HG03039 (cell line): ENCODE results near the gene NEDD4.
"Not testable (repeated sequence)": the region's sequence is repeated elsewhere in the genome, so short reads cannot be mapped to it uniquely, and the experiment has no call there.

Source experiments
- ATAC-seq: cut with Tn5 transposase; IDR thresholded peaks from one replicate; pipeline ENCODE4 v1.9.1; 2021; ENCODE audit warnings: mild to moderate bottlenecking, moderate library complexity; ENCODE audit not compliant: unreplicated experiment

NEDD4 gene

DNA sequence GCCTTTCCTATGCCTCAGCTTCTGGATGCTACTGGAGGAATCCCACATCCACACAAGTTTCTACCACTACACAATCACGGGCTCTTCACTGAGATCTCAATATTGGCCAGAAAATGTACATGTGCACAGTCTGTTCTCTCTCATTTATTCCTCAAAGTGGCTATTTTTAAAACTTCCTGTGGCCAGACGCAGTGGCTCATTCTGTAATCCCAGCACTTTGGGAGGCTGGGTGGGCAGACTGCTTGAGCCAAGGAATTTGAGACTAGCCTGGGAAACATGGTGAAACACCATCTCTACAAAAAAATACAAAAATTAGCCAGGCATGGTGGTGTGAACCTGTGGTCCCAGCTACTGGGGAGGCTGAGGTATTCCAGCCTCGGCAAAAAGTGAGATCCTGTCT lies 159.1 kb downstream of the NEDD4 start:
- ATAC-seq, result no peak

DNA sequence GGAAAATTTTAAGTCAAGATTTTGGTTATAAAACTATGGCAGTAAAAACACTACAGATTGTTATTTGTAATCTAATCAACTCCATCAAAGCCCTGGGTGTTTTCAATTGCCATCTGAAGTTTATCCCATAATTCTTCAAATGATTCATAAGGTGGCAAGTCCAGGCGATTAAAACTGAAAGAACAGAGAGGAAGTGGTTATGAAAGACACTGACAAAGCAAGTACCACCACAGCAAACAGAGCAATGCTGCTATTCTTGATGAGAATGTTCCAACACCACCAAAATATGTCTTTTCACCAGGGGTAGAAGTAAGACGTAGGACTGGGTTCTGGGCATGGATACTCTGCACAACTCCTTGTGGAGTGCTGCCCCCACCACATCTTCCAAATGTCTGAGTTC lies 163.6 kb downstream of the NEDD4 start:
- peak; percentile 55 for ATAC-seq

DNA sequence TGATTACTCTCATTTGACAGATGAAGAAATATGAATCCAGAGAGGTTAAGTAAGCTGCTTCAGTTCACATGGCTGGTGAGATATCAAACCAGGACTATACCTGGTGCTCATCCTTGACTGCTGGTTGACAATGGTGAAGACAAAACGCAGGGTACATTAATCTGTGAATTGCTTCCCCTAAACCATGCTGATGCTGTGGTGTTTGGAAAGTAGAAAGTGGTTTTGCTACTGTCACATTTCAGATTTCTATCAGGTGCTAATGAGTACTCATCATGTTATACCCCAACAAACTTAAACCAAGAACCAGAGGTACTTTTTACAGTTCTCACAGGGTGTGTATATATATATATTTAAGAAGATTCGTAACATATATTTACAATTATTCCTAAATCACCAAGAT lies 165.5 kb downstream of the NEDD4 start:
- ATAC-seq, result no peak

DNA sequence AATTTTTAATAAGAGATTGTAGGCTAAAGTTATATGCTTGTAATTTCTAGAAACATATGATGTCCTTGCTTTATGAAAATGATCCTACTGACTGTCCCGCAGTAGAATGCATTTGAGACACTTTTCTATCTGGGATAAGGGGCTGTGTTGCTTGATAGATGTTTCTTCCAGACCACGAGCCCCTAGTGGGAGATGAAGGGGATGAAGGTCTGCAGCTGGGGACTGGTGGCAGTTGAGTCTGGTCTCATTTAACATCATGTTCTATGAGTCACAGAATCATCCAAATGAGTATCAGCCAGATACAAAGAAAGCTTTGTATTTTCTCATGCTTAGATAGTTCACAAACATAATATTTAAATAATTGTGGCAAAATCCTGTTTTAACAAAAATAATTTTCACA lies 166.2 kb downstream of the NEDD4 start:
- no peak for ATAC-seq

DNA sequence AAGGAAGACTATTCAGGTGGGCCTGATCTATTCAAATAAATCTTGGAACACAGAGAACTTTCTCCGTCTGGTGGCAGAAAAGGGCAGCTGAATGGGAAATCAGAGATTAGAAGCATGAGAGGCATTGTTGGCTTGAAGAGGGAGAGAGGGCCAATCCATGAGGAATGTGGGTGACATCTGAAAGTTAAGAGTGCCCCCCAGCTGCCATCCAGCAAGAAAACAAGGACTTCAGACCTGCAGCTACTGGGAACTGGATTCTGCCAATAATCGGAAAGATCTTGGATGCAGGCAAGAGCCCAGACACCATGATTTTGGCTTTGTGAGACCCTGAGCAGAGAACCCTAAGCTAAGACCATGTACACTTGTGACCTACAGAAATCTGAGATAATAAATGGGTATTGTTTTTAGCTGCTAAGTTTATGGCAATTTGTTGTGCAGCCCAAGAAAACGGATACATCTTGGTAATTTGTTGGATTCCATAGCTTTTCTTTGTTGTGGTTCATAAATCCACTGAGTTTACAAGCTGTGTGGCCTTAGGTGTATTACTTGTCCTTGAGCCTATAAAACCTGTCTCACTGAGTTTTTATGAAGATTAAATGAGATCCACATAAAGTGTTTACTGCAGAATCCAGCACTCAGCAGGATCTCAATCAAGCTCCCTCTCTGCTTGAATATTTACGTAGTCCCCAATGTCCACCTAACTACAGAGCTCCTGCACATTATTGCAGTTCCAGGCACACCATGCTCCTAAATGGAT lies 168.4 kb downstream of the NEDD4 start:
- ATAC-seq, result no peak

DNA sequence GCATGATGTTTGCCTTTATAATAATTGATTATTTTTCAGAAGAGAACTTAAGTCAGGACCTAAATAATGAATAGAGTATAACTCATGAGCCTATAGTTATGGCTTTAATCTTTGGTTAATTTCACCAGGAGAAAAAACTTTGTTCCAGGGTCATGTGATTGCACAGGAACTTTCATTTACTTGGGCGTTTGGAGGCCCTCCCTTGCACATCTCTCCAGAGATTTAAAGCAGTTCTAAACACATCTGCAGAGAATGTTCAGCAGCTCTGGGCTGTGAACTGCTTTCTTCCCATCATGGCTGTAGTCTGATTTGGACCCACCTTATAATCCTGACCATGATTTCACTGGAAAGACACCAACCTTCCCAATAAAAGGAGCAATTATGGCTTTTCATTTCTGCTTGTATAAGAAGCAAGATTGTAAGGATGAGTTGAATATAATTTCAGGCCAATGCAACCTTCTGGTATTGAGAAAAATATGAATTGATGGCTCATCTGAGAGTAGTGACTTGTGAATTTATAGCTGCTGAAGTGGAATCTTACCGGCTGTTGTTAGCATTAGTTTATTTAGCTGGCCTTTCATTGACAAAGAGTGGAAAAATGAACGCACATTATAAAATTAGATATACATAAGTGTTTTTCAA lies 169.6 kb downstream of the NEDD4 start:
- ATAC-seq, result no peak

DNA sequence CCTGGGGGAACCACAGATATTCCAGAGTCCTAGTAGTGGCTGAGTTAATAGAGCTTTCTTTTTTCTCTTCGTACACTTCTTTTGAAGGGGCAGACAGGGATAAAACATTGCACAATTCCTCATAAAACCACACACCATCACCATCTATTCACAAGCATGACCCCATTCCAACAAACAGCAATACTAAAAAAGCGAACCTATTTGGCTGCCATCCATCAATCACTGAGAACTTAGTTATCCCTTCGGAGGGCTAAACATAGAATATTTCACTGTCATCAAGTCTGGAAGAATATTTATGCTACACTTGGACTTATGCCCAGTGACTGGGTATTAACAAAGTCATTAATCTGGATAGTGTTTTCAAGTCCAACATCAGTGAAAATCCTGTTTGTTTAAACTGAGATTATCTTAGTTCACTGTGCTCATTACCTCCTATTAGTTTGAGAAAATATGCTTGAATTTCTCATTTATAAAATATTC lies 170.2 kb downstream of the NEDD4 start:
- no peak for ATAC-seq

DNA sequence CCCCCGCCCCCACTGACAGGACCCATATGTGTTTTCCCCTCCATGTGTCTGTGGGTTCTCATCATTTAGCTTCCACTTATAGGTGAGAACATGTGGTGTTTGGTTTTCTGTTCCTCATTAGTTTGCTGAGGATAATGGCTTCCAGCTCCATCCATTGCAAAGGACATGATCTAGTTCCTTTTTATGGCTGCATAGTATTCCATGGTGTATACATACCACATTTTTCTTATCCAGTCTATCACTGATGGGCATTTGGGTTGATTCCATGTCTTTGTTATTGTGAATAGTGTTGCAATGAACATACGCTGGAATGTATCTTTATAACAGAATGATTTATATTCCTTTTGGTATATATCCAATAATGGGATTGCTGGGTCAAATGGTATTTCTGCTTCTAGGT lies 171.7 kb downstream of the NEDD4 start:
- not testable (repeated sequence) for ATAC-seq

DNA sequence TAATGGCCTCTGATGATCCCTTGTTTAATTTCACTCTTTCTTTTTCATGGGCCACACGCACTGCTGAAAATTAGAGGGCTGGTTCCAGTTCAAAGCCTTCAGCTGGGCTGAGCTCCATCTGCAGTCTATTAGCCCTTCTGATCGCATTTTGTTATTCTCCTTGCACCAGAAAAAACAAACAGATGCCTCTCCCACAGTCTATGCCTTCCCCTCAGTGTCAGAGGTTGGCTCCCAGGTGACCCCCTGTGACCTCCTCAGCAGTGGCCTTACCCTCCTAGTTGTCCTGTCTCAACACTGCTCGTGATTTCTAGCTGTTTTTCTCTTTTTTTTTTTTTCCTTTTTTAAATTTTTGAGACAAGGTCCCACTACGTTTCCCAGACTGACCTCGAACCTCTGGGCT lies 173.4 kb downstream of the NEDD4 start:
- no peak for ATAC-seq

DNA sequence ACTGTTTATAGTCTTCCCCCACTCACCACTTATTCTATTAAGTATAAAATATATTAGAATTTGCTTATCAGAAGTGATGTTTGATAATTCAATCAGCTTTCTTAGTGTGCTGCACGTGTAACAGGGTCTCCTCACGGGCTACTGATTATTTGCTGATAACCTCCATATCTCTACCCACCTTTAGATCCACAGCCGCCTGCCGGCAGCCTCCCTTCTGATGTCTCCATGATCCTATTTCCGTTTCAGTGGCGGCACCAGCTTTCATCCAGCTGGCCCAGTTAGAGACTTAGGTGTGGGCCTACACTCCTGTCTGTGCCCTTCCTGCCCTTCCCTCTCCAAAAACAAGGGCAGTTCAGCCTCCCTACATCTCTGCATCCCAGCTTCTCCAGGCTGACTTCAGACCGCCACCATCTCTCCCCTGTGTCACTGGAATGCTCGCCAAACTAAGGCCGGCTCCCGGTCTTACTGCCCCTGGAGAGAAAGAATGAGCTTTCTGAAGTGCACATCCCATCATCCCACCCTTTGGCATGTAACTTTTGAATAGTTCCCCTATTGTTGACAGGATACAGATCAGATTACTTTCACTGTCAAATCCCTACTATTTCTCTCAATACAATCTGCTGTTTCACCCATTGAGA lies 173.9 kb downstream of the NEDD4 start:
- ATAC-seq, result no peak

DNA sequence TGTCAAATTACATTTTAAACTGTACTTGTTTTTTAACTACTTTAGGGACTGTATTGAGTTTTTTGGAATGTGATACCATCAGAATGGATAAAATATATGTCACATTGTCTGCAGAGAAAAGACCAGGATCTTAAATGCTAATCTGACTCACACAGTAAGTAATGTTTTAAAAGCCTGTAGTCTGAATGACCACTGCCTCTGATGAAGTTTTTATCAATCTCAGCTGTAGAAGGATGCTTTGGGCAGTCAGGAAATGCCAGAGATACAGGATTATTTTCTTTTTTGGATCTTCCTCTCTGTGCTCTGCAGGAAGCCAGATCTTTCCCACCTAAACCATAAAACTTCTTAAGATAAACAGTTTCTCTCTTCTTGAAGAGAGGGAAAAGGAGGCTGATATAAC lies 177.4 kb downstream of the NEDD4 start:
- no peak for ATAC-seq

DNA sequence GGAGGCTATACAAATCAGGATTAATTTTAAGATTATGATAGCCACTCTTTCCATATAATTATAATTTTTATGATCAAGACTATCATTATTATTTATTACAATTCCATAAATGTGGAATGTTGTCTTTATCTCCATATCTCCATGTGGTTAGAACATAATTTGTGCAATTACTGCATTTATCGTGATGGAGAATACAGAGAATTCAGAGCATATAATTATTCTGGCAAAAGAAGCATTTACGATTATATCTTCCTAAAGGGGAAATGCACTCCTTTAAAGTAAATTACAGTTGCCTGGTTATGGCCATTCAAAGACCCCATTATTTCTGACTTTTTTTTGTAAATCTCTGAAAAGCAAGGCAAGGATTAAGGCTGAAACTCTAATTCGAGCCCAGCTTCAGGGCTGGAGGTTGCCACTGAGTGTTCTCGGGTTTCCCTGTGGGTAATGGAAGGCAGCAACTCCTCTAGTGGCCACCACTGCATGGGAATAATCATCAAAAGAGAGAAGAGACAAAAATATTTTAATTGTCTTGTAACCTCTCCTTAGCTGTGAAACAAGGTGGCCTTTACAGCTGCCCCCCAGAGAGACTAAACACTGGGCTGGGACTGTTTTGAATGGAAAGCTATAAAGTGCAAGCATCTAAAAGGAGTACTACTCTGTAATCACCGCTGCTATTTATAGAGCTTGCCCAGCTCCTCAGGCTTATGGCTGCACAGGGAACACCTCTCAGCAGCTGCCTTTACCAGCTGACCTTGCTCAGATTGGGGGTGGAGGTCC lies 190.6 kb downstream of the NEDD4 start:
- no peak for ATAC-seq

DNA sequence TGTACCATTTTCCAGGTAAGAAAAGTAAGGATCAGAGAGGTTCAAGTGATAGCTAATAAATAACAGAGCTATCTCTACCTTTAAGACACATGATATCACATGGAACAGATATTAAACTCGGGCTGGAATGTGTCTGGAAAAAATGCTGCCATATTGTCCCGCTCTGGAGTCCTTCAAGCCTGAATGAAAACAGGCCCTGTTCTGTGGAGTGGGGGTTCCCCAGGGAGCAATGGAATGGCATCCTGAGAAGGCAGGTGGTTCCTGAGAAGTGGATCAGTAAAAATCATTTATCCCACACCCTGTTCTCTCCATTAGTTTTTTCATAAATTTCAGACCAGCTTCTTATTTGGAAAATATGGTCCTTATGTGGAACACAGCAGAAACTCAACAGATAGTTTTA lies 193.2 kb downstream of the NEDD4 start:
- no peak for ATAC-seq

DNA sequence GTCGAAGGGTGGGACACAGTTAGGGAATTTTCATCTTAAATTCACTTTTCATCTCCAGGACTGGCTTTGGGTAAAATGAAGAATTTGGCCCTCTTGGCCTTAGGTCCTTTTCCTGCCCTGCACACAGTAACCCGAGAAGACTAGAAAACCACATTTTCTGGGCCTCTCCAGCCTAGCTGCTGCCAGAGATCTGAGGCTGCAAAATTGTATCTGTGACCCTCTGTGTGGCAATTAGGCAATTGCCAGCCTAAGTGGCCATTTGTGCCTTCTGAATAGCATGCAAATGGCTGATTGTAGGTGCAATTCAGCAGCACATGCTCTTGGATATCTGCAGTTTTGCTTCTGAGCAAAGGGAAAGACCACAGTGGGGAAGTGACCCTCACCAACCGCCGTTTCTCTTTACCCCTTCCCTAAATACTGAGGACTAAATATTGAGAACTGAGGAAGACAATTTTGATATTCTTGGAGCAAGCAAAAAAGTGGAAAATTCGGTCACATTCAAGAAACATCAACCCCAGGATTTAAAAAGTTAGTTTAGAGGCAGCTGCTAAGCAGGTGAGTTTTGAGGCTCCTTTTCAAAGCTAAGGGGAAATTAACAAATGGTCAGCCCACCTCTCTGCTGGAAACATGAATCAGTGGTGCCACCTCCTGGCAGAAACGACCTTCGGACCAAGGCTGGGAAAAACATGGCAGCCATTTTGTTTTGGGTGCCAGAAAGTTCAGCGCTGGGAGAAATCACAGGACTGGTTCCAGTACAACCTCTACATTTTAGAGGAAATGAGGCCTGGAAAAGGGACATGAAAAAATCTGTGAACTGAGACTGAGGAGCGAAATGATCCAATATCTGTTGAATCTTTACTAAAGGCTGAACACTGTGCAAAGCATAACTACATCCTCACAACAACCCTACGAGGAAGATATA lies 193.9 kb downstream of the NEDD4 start:
- ATAC-seq, result no peak

DNA sequence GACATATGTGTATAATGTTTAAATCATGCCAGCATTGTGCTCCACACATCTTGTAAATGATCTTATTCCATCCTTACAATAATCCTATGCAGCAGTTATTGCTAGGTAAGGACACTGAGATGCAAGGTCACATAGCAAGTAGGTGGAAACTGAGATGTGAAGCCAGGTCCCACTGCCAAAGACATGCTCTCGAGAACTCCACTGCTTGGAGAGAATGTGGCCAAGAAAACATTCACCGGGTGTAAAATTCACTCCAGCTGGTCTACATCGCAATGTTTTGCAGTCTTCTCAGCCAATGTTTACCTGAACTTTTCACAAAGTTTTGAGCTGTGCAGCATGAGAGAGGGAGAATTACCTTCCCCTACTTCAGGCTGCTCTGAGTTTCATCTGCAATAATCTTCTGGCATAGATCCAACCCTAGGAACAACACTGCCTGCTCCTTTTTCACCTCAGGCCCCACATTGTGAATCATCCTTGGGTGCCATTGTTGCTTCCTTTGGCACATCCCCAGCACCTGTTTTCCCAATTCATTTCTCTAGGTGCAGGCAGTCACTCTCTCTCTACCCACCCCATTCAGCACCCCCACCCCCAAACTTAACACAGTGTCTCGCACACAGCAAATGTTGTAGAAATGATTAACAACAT lies 197.0 kb downstream of the NEDD4 start:
- ATAC-seq, result no peak

DNA sequence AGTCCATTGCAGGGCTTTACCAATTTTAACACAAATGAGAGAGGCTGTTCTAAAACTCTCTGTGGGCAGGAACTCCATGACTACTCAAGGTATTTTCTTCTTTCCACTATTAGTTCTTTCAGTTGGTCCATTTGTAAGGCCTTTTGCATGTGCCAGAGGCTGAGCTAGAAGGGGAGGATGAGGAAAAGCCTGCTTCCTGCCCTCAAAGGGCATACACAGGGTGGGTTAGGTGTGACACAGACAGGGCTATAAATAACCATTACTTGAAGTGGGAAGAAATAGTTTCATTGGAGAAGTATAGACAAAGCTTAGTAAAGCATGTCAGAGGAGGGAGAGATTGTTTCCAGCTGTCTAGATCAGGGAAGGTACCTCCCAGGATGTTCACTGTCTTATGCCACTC lies 198.4 kb downstream of the NEDD4 start:
- no peak for ATAC-seq

DNA sequence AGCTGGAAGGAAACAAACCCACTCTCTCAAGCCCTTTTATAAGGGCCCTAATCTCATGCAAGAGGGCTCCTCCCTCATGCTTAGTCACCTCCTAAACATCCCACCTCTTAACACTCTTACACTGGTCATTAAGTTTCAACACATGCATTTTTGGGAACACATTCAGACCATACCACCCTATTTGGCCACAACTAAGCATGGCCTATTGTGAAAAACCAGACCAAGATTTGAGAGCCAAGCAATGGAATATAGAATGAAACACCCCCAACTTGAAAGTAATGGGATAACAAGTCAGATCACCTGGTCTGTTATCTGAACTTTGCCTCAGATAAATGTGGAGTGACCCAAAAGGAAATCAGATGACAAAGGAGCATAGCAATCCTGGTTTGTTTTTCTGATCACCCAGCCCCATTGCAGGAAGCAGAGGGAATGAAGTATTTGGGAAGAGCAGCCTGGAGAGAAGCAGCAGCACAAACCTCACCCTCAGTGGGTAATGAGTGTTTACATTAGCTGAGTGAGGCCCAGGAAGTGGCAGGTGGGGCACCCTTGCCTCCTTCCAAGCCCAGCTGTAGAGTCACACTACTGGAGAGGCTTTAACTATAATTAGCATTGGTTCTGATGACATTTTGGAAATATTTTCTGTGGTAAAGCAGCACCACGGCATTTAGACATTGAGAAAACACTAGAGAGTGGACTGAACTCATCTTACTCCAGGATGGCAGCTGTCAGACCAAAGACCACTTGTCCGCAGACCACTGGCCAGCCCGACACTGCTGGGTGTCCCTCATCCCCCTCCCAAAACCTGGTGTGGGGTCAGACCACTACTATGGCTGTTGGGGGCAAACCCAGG lies 201.6 kb downstream of the NEDD4 start:
- no peak for ATAC-seq

DNA sequence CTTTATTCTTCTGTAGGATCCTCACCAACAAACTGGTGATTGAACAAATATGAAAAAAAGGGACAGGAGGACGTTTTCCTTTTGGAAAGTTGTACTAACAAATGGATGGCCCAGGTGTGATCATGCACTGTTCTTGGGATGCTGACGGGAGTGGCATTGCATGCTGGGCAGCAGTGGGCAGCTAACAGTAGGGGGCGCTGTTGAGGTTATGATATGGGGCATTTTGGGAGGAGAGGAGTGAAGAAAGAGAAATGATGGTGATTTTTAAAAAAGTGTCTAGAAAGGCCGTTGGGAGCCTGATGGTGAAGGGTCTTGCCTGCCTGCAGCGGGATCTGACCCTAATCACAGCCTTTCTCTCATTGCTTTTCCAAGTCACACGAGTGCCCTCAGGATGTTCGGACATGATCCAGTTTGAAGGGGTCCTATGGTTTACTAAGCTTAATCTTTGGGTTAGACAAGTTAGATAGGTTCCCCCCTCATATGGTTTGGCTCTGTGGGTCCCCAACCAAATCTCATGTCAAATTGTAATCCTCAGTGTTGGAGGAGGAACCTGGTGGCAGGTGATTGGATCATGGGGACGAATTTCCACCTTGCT lies 204.2 kb downstream of the NEDD4 start:
- no peak for ATAC-seq

DNA sequence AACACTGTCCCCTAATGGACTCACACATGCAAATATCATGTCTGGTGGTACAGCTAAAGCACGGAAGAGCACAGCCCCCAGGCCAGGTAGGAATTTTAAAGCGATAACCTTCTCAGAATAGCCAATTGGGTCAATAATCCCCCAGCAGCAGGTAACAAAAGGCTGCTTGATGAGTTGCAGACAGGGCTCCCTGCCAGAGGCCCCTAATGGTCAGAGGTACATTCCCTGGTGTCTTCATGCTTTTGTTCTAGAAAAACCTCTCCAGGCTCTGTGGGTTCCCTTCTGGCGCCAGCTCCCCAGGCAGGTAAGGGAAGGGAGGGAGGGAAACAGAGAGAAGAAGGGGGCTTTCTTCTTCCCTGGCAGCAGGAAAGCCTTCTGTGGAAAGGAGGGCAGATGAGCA lies 207.1 kb downstream of the NEDD4 start:
- ATAC-seq, result no peak
